NB4 (cell line): Measurements from ENCODE around the gene KCNAB1.

ENCODE experiments used
- DNase-seq: peaks from one replicate; pipeline ENCODE4 v3.0.0; 2010; ENCODE audit warnings: low read depth
- H3K4me3 ChIP-seq: one replicate; pipeline ENCODE4 v1.5.1; 2011; ENCODE audit warnings: mild to moderate bottlenecking, low read depth, low read length, moderate library complexity
- MAX ChIP-seq: IDR thresholded peaks from 2 replicates; pipeline ENCODE4 v1.6.1; 2011; ENCODE audit warnings: low read depth, low read length
- MYC ChIP-seq: IDR thresholded peaks from 2 replicates; pipeline ENCODE4 v1.6.1; 2011; ENCODE audit warnings: low read depth, low read length
- POLR2A ChIP-seq: IDR thresholded peaks from 2 replicates; pipeline ENCODE4 v1.6.1; 2011; ENCODE audit warnings: mild to moderate bottlenecking; ENCODE audit not compliant: insufficient read length; ENCODE audit errors: extremely low read depth
- TF ChIP-seq, protein P1 (sequence below): IDR thresholded peaks from one replicate; pipeline ENCODE4 v1.5.1; 2012; ENCODE audit warnings: low read depth, low read length

The KCNAB1 gene

GRCh38 chr3:156488767-156489166, 368.4 kb downstream of the KCNAB1 start:
- H3K4me3 ChIP-seq: no peak overlapping the region
- no peak for TF ChIP-seq MAX
- no peak for TF ChIP-seq POLR2A
- TF ChIP-seq, protein P1, sequence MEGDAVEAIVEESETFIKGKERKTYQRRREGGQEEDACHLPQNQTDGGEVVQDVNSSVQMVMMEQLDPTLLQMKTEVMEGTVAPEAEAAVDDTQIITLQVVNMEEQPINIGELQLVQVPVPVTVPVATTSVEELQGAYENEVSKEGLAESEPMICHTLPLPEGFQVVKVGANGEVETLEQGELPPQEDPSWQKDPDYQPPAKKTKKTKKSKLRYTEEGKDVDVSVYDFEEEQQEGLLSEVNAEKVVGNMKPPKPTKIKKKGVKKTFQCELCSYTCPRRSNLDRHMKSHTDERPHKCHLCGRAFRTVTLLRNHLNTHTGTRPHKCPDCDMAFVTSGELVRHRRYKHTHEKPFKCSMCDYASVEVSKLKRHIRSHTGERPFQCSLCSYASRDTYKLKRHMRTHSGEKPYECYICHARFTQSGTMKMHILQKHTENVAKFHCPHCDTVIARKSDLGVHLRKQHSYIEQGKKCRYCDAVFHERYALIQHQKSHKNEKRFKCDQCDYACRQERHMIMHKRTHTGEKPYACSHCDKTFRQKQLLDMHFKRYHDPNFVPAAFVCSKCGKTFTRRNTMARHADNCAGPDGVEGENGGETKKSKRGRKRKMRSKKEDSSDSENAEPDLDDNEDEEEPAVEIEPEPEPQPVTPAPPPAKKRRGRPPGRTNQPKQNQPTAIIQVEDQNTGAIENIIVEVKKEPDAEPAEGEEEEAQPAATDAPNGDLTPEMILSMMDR: no peak
- TF ChIP-seq MYC: no peak
- no peak for DNase-seq

GRCh38 chr3:156489462-156489911, 369.1 kb downstream of the KCNAB1 start:
- no peak for DNase-seq
- H3K4me3 ChIP-seq: no peak overlapping the region
- TF ChIP-seq MYC (no peak), POLR2A (no peak), MAX (no peak)
- TF ChIP-seq, protein P1: no peak

DNA sequence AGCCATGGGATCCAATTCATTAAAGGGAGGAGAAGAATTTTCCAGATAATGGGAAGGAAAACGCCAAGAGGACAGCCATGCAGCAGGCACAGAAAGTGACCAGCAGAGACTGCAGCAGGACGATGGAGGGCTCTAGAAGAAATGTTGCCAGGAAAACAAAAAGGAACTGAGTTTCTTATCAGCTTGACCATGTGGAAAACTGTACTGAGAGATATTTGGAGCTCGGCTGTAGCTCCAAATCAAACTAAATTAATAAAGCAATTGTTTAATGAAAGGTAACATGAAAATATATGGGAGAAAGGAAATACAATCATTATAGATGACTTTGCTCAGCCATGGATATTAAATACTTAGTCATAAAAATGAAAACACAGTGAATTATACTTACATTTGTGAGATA, 370.8 kb downstream of the KCNAB1 start:
- TF ChIP-seq, protein P1: no peak
- TF ChIP-seq POLR2A: no peak
- no peak for TF ChIP-seq MAX
- TF ChIP-seq MYC: no peak
- no peak overlapping the region for H3K4me3 ChIP-seq
- no peak for DNase-seq

- no peak overlapping the region for H3K4me3 ChIP-seq
- TF ChIP-seq MAX: no peak
- no peak for TF ChIP-seq POLR2A
- TF ChIP-seq MYC: no peak
- TF ChIP-seq, protein P1: no peak
- no peak for DNase-seq
These were observed 372.5 kb downstream of the KCNAB1 start for GRCh38 chr3:156492801-156493261.

DNA sequence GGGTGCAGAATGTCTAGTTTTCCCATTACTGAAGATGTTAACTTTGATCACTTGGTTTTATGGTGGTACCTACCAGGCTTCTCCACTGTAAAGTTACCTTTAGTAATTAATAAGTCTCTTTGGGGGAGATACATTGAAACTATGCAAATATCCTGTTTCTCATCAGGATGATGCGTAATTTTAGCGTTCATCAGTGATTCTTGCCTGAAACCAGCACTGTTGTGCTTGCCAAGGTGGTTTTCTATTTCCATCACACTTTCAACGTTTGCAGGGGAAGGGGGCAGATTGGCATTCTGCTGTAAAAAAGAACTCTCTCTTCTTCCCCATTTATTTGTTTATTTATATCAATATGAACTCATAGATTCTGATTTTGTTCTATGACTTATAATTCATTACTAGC, 373.5 kb downstream of the KCNAB1 start:
- no peak for TF ChIP-seq POLR2A
- no peak for TF ChIP-seq MAX
- TF ChIP-seq, protein P1: no peak
- no peak for TF ChIP-seq MYC

GRCh38 chr3:156495816-156496215, 375.4 kb downstream of the KCNAB1 start:
- DNase-seq: no peak
- TF ChIP-seq MAX (no peak), MYC (no peak), POLR2A (no peak)
- TF ChIP-seq, protein P1: no peak
- no peak overlapping the region for H3K4me3 ChIP-seq

More for the DNA sequence above, 373.5 kb downstream of the KCNAB1 start:
- no peak for DNase-seq
- H3K4me3 ChIP-seq: no peak overlapping the region
